Measurements from ENCODE around the gene PAFAH1B1.

The PAFAH1B1 gene

GRCh38 chr17:2704890-2705248, 111.4 kb downstream of the PAFAH1B1 start:
- H3K27me3 ChIP-seq (ENCODE audit: control insufficient read depth, low read length): no peaks in the 10 kb centered on the region
- H4K20me1 ChIP-seq (ENCODE audit: control insufficient read depth, insufficient read depth, low read depth, low read length): peaks cover 21% of the 10 kb centered on the region

GRCh38 chr17:2705263-2705662, 111.8 kb downstream of the PAFAH1B1 start:
- H3K27me3 ChIP-seq (ENCODE audit: control insufficient read depth, low read length): no peaks in the 10 kb centered on the region
- peaks cover 71% of the 10 kb centered on the region for H3K79me2 ChIP-seq (ENCODE audit: control insufficient read depth, low read length)
- H3K4me1 ChIP-seq (ENCODE audit: control insufficient read depth, low read length): peaks cover 21% of the 10 kb centered on the region
- H3K9me2 ChIP-seq (replicated peaks; ENCODE audit: control insufficient read depth, low read length): no peaks in the 10 kb centered on the region
- peaks cover 82% of the 10 kb centered on the region for H3K36me3 ChIP-seq (ENCODE audit: control insufficient read depth, low read length)
- H3K9me3 ChIP-seq (ENCODE audit: control insufficient read depth, insufficient read depth, low read length): no peaks in the 10 kb centered on the region
- peaks cover 22% of the 10 kb centered on the region for H4K20me1 ChIP-seq (ENCODE audit: control insufficient read depth, insufficient read depth, low read depth, low read length)
- TF ChIP-seq EZH2phosphoT487 (IDR thresholded peaks at IDR 0.05; ENCODE audit: borderline replicate concordance, low read length) (no peak), CTCF (IDR thresholded peaks at IDR 0.05; ENCODE audit: low read depth, low read length, poor library complexity, severe bottlenecking) (no peak)
- H3K27ac ChIP-seq (ENCODE audit: low read depth, low read length): no peak overlapping the region
- H3K4me2 ChIP-seq (ENCODE audit: low read length): no peak overlapping the region
- no peak overlapping the region for H3K4me3 ChIP-seq (ENCODE audit: low read length)
- no peaks in the 10 kb centered on the region for H3F3A ChIP-seq (ENCODE audit: control insufficient read depth, insufficient read depth)

More at GRCh38 chr17:2704890-2705248, 111.4 kb downstream of the PAFAH1B1 start:
- H3K27ac ChIP-seq (ENCODE audit: low read depth, low read length): no peak overlapping the region
- peaks cover 83% of the 10 kb centered on the region for H3K36me3 ChIP-seq (ENCODE audit: control insufficient read depth, low read length)
- H3K4me2 ChIP-seq (ENCODE audit: low read length): no peak overlapping the region
- no peaks in the 10 kb centered on the region for H3F3A ChIP-seq (ENCODE audit: control insufficient read depth, insufficient read depth)
- H3K9me3 ChIP-seq (ENCODE audit: control insufficient read depth, insufficient read depth, low read length): no peaks in the 10 kb centered on the region
- no peaks in the 10 kb centered on the region for H3K9me2 ChIP-seq (replicated peaks; ENCODE audit: control insufficient read depth, low read length)
- peaks cover 67% of the 10 kb centered on the region for H3K79me2 ChIP-seq (ENCODE audit: control insufficient read depth, low read length)
- H3K4me3 ChIP-seq (ENCODE audit: low read length): no peak overlapping the region
- H3K4me1 ChIP-seq (ENCODE audit: control insufficient read depth, low read length): peaks cover 17% of the 10 kb centered on the region
- TF ChIP-seq CTCF (IDR thresholded peaks at IDR 0.05; ENCODE audit: low read depth, low read length, poor library complexity, severe bottlenecking) (no peak), EZH2phosphoT487 (IDR thresholded peaks at IDR 0.05; ENCODE audit: borderline replicate concordance, low read length) (no peak)

- Histone ChIP-seq H3K4me1 (ENCODE audit: control insufficient read depth, low read length) (peaks cover 23% of the 10 kb centered on the region), H3F3A (ENCODE audit: control insufficient read depth, insufficient read depth) (no peaks in the 10 kb centered on the region), H3K27me3 (ENCODE audit: control insufficient read depth, low read length) (no peaks in the 10 kb centered on the region), H3K9me3 (ENCODE audit: control insufficient read depth, insufficient read depth, low read length) (no peaks in the 10 kb centered on the region), H3K9me2 (replicated peaks; ENCODE audit: control insufficient read depth, low read length) (no peaks in the 10 kb centered on the region), H3K4me3 (ENCODE audit: low read length) (no peak overlapping the region), H3K79me2 (ENCODE audit: control insufficient read depth, low read length) (peaks cover 80% of the 10 kb centered on the region), H3K27ac (ENCODE audit: low read depth, low read length) (no peak overlapping the region), H4K20me1 (ENCODE audit: control insufficient read depth, insufficient read depth, low read depth, low read length) (peaks cover 29% of the 10 kb centered on the region), H3K4me2 (ENCODE audit: low read length) (no peak overlapping the region), H3K36me3 (ENCODE audit: control insufficient read depth, low read length) (peaks cover 82% of the 10 kb centered on the region)
- TF ChIP-seq CTCF (IDR thresholded peaks at IDR 0.05; ENCODE audit: low read depth, low read length, poor library complexity, severe bottlenecking) (no peak), EZH2phosphoT487 (IDR thresholded peaks at IDR 0.05; ENCODE audit: borderline replicate concordance, low read length) (no peak)
Measured at GRCh38 chr17:2705888-2706795, 112.7 kb downstream of the PAFAH1B1 start.

Data from DOHH2 (cell line).